ENCODE measurements around the gene CHST8.
A peak's percentile ranks its signal among the peaks of the same experiment; 100 is the strongest.

CHST8 gene

GRCh38 chr19:33748231-33748630 is 126.5 kb downstream of the CHST8 start:
- no peak for DNase-seq

- DNase-seq, result no peak
These were observed 127.3 kb downstream of the CHST8 start for GRCh38 chr19:33749016-33749415.

GRCh38 chr19:33749619-33750175 is 127.9 kb downstream of the CHST8 start:
- DNase-seq, result no peak

DNA sequence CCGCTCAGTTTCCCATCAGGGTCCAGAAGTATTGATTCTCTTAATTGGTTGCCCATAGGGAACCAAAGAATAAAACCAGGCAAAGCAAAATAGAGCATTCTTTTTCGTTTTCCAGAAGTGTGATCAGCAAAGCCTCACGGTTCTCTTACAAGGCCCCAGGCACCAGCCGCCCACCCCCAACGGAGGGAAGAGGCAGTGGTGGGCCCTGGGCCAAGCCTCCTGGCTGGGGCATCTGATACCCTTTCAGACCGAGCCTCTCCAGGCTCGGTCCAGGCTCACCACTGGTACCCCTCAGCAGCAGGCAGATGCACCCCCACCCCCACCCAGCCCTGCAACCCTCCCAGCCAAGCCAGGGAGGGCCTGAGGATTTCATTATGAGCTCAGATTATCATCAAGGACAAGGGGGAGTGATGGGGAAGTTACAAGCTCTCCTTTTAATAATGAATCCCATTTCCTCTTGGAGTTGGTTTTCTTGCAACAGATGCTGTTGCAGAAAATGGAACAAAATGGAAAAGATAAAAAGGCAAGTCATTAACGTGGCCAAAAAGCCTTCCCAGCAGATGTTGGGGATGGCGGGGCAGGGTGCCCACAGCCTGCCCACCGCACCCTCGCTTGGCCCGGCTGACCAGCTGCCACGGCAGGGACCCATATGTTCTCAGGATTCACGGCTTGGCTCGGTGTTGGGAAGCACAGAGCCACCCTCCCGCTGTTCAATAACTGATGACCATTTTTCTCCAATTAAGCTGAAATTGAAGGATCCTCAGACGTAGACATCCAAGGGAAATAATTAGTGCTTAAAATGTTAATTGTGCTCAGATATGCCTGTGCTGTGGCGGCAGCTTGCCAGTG is 129.1 kb downstream of the CHST8 start:
- DNase-seq, result no peak

DNA sequence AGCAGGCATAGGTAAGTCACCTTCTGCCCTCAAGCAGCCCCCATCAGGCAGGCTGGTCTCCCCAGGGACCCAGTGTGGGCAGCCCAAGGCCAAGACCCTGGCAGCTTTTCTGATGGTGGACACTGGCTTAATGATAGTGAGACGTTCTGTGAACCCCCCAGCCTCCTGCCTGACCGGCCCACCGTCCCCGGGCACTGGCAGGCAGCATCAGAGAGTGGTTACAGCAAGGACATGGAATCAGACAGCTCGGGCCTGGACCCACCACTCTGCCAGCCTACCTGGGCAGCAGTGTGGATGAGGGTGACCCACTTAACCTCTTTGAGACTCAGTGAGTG is 129.7 kb downstream of the CHST8 start:
- no peak for DNase-seq

DNA sequence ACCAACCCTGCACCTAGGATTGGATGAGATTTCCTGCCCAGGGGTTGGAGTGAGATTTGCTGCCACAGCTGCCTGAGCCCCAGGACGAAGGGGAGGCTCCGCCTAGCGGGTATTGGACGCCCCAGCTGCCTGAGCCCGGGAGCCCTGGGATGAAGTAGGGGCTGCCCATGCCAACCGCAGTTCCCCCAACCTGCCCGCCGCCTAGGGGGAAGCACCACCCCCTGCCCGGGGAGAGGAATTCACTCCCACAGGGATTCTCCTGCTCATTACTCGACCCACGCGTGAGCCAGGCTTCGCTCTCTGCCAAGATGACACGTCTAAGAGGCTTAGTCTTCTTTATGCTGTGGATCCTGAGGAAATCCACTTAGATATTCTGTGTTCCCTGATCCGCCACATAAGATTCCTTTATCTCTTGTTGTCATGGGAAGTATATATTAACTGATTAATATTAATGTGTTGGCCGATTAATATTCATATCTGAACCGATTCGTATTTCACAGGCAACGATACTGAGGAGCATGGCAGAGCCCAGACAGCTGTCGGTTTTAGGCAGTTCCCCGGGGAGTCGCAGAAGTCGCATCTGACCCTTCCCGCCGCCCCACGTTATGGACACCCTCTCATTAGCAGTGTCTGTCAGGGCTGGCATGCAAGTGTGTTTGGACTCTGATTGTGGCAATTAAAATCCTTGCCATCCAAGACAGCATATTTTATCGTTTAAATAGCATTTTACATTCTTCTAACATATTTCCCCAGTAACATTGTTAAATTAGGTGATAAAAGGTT is 130.5 kb downstream of the CHST8 start:
- DNase-seq, result no peak

GRCh38 chr19:33752945-33753344 is 131.2 kb downstream of the CHST8 start:
- DNase-seq, result no peak

GRCh38 chr19:33754361-33754760 is 132.6 kb downstream of the CHST8 start:
- DNase-seq, result no peak

- no peak for DNase-seq
These were observed 133.6 kb downstream of the CHST8 start for GRCh38 chr19:33755099-33756035.

DNA sequence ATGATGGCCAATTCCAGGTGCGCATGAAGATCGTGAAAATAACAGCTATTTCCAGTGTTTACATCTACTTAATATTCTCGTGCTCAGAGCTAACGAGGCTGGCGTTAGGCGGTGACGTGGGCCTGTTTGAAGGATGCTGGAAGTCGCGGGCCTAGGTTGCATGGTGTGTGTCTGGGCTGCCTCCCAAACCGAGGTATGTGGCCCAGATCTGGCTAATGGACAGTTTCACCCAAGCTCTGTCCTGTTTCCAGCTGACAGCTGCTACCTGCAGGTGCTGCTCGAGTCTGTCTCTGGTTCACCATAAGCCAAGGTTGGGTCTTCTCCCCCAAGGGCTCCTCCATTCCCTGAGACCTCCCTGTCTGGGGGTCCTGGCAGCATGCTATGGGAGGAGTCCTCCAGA is 134.4 kb downstream of the CHST8 start:
- DNase-seq, result no peak

- DNase-seq, result no peak
These were observed 136.8 kb downstream of the CHST8 start for GRCh38 chr19:33758541-33759013.

DNA sequence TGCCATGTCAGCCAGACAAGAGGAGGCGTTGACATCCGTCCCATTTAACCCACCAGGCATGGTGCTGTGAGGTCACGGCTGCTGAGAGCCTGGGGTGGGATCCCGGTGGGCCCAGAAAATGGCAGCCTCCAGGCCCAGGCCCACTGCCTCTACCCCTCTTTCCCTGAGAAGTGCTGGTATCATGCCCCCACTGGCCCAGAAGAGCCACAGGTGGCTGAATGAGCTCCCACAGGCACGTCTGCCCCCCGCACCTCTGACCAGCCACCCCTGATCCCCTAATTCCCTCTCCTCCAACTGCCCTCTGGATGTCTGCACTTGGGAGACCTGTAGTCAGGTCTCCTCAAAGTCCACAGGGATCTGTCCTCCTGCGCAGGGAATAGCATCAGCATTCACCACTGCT is 137.6 kb downstream of the CHST8 start:
- DNase-seq, result no peak

- no peak for DNase-seq
These were observed 142.0 kb downstream of the CHST8 start for GRCh38 chr19:33763633-33764371.

DNA sequence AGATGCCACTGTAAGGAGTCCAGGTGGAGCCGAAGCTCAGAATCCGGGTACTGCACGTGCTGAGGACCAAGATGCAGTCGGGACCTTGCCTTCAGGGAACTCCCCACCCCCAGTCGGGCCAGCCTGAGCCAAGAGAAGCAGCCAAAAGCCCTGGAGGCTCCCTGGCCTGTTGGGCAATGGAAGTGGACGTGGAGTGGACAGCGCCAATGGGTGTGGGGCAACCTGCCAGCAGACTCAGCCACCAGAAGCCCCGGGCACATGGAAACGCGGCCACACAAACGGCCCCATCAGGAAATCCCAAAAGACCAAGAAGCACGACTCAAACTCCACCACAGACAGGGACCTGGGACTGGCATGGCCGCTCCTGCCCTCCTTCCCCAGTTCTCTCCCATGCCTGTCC is 144.9 kb downstream of the CHST8 start:
- no peak for DNase-seq

- no peak for DNase-seq
These were observed 146.2 kb downstream of the CHST8 start for GRCh38 chr19:33767898-33768413.

- DNase-seq, result no peak
These were observed 147.5 kb downstream of the CHST8 start for GRCh38 chr19:33769208-33769607.

DNA sequence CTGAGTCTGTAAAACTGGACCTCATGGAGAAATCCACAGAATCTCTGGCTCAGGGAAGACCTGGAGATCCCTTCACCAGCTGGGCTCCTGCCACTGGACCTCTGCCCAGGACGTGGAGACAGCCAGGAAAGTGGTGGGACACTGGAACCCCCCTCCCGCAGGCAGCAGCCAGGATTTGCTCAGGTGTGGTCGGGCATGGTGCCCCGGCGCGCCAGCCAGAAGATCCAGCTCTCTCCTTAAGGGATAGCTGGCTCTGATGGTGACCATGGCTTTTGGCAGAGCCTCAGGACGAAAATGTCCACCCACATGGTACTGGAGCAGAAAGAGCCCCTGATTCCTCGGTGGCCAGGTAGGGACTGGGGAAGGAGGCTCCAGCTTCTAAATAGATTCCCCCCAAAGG is 148.4 kb downstream of the CHST8 start:
- DNase-seq, result no peak

GRCh38 chr19:33771384-33772101 is 149.8 kb downstream of the CHST8 start:
- DNase-seq, result peak; percentile 73

- no peak for DNase-seq
These were observed 150.5 kb downstream of the CHST8 start for GRCh38 chr19:33772102-33772857.

GRCh38 chr19:33772858-33773180 is 151.1 kb downstream of the CHST8 start:
- no peak for DNase-seq

Measured in NCI-H1105 (cell line).